ENCODE results near the gene TMPRSS9.
A peak's percentile ranks its signal among the peaks of the same experiment; 100 is the strongest.

The TMPRSS9 gene

DNA sequence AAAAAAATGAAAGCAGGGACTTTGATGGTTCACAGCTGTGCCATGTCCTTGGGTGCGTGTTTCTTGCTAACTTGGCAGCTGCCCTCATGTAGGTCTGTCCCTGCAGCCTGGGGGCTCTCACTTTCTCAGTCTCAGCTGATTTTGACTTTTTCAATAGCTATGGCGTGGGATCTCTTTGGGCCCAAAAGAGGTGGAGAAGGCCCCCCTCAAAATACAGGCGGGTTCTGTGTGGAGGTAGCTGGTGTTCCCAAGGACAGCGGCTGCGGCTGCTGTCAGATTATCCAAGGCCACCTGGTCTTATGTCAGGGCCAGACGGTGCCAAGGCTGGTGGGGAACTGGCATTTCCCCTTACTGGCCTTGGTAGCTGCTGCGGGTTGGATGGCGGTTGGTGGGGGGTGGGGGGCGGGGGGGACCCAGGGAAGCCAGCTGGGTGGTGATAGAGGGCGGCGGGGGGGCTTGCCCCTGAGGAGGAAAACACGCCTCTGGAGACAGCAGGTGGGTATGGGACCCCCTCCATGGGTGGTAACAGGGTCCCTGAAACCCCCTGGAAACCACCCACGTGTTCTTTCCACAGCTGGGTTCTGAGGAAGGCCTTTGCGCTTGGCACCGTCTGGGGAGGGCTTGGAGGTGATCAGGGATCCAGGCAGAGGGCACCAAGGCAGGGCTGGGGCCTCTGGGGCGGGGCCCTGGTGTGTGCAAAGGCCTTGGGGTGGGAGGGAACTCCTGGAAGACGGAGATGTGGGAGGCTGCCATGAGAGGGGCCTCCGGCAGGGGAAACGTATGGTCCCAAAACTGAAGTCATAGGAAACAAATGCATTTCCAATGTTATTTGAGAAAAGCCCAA lies 63.2 kb downstream of the TMPRSS9 start:
- no peak for DNase-seq (ENCODE audit: low read depth in 2 of 2)

DNA sequence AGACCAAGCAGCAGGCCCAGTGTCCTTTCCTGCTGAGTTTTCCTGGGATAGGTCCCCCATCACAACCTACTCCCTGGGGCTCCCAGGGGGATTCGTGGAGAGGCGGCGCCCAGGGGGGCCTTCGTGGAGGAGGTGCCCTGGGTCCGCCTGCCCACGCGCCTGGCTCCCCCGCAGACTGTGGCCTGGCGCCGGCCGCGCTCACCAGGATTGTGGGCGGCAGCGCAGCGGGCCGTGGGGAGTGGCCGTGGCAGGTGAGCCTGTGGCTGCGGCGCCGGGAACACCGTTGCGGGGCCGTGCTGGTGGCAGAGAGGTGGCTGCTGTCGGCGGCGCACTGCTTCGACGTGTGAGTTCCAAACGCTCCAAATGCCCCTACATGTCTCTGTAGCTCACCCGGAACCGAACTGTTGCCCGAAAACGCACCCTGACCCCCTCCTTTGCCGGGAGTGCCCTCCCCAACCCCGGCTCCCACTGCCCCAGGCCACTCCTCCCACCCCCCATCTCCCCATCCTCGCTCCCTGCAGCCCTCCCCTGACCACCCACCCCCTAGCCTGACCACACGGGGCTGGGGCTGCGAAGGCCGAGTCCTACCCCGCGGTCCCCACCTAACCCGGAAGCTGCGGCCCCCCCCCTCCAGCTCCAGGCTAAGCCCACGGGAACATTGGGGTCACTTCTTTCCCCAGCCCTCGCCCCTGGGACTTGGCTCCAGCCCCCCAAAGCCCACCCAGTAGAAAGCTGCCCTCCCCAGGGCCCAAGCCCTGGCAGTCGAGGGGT lies 64.0 kb downstream of the TMPRSS9 start:
- DNase-seq (ENCODE audit: low read depth in 2 of 2) = no peak

DNA sequence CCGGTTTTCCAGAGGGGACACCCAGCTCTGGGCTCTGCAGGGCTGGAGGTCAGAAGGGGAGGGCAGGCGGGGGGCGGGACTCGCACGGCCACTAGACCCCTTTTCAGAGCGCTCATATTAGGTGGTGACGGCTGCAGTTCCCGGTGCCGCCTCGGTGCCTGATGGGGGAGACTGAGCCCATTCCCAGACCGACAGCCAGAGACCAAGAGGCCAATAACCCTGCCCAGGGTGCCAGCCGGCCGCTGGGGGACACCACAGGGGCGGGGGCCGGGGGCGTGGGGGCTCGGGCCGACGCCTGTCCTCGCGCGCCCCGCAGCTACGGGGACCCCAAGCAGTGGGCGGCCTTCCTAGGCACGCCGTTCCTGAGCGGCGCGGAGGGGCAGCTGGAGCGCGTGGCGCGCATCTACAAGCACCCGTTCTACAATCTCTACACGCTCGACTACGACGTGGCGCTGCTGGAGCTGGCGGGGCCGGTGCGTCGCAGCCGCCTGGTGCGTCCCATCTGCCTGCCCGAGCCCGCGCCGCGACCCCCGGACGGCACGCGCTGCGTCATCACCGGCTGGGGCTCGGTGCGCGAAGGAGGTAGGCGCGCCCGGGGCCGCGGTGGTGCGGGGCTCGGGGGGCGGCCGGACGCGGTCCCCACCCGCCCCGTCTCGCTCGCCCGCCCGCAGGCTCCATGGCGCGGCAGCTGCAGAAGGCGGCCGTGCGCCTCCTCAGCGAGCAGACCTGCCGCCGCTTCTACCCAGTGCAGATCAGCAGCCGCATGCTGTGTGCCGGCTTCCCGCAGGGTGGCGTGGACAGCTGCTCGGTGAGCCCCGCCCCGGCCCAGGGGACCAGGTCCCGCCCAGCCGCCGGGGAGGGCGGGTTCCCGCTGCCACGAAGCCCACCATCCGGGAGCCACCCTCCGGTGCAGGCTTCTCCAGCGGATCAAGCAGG lies 64.9 kb downstream of the TMPRSS9 start:
- DNase-seq (ENCODE audit: low read depth in 2 of 2) = no peak

DNA sequence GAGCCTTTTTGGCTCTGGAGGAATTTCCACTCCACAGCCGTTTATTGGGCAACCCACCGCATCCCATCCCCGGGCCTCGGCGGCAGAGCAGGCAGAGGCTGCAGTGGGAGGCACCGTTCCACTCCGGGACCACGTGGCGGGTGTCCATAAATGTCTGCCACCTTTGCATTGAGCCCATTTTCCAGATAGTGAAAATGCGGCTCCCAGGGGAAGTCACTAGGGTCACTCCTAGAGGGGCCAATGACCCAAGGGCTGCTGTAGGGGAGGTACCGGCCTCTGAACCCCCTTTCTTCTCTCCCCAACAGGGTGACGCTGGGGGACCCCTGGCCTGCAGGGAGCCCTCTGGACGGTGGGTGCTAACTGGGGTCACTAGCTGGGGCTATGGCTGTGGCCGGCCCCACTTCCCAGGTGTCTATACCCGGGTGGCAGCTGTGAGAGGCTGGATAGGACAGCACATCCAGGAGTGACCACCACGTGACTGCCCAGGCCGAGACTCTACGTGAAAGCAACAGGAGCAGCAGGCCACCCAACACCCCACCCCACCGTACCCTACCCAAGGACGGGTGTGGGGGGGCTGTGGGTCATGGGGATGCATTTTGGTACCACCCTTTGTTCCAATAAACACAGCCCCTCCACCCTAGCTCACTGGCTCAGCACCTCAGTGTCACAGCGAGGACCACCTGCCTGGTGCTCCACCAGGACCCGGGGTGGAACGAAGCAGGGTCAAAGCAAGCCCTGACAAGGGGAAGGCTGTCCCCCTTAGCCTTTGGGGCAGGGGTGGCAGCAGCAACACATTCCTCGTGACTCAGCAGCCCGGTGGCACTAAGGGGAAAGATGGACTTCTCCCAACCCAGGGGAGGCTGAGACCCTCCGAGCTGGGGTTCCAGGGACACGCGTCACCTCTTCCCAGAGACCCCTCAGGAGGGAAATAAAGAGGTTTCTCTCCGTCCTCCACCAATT lies 65.8 kb downstream of the TMPRSS9 start:
- no peak for DNase-seq (ENCODE audit: low read depth in 2 of 2)

DNA sequence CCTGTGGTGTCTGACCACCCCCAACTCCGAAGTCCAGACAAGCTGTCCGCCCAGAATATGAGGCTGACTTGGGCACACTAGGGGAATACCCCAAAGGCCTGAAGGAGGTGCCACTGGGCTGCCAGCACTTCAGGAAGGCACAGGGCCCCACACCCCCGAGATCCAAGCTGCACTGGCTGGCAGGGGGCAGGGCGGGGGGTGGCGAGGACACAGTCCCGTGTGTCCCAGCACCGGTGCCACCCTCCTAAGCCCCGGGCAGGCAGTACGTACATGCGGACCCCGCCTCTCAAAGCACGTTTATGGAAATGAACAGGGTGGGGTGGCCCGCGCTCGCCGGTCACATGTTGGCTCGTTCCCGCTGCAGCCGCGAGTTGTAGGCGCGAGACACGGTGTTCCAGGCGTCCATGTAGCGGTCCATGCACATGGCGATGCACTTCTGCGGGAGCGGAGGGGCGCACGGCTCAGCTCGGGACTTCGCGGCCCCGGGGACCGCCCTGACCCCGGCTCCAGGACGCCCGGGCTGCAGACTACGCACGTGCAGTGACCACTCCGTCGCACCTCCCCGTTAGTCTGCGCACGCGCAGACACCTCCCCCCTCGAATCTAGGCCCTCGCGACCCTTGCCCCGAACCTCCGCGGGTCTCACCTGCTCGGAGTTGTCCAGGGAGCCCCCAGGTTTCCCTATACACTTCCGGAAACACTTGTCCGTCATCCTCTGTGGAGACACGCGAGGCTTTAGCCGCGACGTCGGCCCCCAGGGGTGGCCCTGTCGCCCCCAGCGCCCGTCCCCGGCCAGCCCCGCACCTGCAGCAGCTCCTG lies 66.8 kb downstream of the TMPRSS9 start:
- peak in 1 of 2 donors; percentile 35 for DNase-seq (ENCODE audit: low read depth in 2 of 2)

DNA sequence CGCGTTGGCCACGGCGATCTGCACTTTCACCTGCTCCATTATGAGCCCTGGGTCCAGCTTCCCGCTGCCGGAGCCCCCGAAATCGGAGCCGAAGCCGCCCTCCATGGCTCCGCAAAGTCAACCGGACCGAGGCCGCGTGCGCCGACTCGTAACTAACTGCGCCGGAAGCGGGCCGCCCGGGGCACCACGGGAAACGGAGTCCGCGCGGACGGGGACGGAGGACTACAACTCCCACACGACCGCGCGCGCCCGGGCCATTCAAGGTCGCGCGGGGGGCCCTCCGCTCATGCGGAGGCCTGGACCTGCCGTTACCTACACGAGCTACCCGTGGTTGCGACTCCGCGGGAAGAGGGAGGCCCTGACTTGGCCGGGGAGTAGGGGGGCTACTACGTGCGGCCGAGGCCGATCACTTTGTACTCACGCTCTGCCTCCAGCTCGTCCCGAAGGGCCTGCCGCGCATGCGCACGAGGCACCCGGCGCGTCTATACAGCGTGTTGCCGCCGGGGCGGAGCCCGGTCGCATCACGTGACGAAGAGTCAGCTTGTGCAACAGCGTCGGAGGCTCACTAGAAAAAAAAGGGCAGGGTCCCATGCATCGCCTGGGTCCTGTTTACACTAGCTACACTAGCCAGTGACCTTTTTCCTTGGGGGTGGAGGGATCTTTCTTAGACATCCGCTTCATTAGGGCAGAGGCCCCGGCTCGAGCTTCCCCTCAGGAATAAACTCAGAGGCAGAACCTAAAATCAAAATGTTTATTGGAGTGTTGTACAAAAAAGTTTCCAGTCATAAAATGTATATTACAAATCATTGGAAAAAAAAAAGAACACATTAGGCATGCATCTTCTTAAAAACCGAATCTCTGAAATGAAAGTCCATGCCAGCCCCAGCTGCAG lies 67.6 kb downstream of the TMPRSS9 start, which contains the start of gene TIMM13:
TSS of gene TIMM13 (minus strand) at position 158 of the 892 bp plus-strand sequence. CDS start at position 105, 53 bp downstream.
- DNase-seq (ENCODE audit: low read depth in 2 of 2) = peak; percentile 90 to 96

DNA sequence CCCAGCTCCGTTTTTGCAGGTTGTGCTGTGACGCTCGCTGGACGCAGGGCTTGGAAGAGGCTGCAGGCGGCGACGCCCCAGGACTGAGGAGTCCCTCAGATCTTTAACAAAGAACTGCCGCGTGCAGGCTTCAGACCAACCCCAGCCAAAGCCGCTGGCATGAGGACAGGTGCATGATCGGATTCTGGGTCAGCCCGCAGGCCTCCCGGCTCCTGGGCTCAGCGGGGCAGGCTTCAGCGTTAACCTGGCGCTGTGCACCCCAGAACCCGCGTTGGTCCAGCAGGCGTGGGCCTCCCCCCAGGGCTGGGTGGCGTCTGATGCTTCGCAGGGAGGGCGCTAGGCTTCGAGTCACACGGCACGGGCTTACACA lies 68.2 kb downstream of the TMPRSS9 start:
- DNase-seq (ENCODE audit: low read depth in 2 of 2) = no peak

DNA sequence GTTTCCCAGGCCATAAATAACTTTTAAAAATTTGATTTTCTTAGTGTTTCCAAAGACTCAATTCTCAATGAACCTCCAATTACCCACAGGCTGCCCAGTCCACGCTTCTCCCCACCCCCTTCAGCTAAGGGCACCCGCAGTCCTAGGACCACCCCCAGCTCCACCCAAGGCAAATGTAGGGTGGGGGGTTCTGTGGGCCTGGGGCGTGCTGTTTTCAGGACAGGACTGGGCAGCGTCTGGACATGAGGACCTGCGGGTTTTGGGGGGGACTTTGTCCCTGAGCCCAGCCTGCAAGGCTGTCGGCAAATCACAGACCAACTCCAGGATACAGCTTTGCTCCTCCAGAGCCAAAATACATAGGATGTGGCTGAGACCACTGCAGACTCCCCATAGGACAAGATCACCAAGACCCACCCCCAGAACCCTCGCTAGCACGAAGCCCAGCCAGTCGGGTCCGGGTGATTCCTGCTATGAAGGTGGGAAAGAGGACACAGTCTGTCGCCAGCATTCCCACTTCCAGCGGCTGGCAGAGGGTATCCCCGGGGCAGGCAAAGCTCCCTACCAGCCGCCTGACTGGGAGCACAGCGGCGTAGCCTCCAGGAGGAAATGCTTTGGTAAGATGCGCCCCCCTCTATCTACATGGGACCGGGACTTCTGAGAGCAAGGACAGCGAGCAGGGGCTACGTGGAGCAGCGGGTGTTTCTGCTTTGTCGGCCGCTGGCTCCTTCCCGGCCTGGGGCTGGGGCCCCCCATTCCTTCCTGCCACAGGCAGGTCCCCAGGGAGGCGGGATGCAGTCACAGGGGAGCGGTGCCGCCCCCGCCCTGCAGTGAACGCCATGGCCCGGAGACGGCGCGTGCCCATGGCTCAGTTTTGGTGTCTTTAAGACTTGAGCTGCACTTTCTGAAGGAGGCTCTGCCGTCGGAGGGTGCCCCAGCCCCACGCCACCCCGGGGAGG lies 69.0 kb downstream of the TMPRSS9 start:
- DNase-seq (ENCODE audit: low read depth in 2 of 2) = no peak

DNA sequence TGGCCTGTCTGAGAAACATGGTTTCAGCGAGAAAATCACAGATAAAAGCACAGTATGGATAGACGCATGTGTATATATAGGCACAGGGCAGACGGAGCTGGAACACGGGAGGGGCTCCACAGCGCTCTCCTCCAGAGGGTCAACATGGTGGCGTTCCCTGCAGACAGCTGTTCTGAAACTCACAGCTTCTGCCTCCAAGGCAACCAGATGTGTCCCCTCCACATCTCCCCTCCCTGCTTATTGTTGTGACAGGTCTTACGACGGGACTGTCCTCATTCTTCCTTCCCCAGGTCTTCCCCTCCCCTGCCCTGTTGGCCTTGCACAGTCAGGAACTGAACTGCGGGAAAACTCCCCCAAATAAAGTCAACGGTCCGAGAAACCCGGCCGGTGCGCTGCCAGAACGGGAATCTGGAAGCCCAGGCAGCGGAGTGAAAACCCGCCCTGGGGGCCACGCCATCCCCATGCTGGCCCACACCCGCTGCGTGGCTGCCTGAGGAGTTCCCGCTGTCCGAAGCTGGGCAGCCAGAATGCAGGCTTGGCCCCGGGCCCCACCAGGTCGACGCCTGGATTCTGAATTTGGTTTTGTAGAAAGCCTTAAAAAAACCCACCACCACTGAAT lies 70.0 kb downstream of the TMPRSS9 start:
- no peak for DNase-seq (ENCODE audit: low read depth in 2 of 2)

DNA sequence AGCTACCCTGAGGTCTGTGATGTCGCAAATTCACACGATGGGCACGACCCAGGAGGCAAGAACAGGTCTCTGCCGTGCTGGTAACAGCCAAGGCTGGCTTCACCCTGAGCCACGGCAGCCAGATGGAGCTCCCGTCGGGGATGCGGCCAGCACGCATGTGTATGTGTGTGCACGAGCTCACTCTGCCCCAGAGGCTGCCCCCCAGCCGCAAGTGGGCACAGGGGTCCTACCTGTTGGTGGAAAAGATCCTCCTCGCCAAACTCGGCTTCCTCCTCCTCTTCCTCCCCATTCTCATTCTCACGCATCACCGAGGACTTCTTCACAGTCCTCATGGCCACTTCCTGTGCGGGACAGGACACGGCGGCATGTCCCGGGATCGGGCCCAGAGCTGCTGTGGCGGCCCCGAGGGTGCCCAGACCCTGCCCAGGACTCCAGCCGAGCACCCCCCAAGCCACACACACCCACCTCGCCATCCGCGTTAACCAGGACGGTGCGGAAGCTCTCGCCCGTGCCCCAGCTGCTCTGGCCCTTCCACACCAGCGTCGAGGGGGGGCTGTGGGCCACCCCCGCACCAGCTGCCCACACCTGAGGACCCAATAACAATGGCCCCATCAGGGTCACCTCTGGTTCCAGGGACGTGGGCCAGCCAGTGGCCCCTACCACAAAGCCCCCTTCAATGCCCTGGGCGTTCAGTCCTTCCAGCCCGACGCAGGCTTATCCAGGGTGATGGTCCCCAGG lies 71.4 kb downstream of the TMPRSS9 start:
- DNase-seq (ENCODE audit: low read depth in 2 of 2) = no peak

DNA sequence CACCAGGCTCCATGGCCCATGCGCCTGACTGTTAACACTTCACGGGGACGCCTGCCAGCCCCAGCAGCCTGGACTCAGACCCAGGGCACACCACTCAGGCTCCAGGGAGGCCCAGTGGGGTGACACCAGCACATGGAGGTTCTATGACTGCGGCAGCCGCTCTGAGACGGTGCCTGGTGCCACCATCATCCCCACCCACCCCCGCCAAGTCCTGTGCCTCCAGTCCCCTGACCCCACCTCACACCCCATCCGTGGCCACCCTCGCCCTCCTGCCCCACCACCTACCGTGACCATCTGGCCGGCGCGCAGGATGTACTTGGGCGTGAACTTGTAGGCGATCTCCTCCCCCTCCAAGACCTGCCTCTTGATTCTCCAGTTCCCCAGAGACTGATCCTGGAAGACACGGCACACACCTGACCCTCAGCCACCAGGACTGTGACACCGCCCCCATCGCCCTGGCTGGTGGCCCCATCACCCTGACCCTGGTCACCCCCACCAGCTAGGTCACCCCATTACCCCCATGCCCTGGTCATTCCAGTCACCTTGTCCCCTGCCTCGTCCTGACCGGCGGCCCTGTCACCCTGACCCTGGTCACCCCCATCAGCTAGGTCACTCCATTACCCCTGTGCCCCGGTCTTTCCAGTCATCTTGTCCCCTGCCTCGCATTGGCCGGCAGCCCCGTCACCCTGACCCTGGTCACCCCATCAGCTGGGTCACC lies 72.2 kb downstream of the TMPRSS9 start:
- DNase-seq (ENCODE audit: low read depth in 2 of 2) = no peak

DNA sequence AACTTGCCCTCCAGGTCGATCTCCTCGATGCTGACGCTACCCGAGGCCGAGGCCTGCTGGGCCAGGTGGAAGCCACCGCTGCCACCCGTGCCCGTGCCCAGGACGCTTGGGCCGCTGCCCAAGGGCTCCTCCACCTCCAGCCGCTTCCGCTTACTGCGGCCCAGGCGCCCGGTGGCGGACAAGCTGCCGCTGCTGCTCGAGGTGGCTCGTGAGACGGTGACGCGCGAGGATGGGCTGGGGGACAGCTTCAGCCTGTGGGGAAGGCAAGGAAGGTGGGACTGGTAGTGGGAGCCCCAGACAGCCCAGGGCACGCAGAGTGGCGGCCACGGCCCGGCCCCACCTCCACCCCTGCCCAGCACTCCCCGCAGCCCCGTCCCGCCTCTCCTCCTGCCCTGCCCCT lies 73.8 kb downstream of the TMPRSS9 start:
- no peak for DNase-seq (ENCODE audit: low read depth in 2 of 2)

DNA sequence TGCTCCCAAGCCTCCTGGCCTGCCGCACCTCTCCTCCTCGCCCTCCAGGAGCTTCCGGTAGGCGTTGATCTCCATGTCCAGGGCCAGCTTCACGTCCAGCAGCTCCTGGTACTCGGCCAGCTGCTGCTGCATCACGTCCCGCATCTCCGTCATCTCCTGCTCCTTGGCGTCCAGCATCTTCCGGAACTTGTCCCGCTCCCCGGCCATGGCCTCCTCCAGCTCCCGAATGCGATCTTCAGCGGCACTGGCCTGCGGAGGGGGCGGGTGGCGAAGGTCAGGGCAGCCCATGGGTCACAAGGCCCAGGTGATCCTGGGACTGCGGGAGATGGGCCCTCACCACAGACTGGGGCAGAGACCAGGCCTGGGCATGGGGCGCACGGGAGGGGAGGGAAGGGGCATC lies 74.2 kb downstream of the TMPRSS9 start:
- no peak for DNase-seq (ENCODE audit: low read depth in 2 of 2)

DNA sequence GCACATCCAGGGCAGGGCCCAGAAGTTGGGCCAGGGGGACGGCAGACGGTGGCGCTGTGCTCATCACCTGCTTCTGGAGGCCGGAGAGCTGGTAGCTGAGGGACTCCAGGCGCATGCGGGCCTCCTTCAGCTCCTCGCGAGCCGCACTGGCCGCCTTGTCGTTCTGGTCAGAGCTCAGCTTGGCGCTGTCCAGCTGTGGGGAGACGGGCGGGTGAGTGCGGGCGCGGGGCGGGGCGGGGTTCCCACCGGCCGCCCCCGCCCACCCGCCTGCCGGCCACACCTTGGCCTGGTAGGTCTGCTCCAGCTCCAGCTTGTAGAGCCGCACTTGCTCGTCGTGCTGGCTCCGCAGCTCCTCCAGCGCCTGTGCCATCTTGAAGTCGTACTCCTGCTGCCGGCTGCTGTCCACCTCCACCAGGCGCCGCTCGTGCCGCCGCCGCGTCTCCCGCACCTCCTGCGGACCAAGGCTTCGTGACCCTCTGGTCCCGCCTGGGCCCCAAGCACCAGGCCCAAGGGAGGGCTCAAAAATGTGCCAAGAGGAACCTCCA lies 74.7 kb downstream of the TMPRSS9 start:
- no peak for DNase-seq (ENCODE audit: low read depth in 2 of 2)

DNA sequence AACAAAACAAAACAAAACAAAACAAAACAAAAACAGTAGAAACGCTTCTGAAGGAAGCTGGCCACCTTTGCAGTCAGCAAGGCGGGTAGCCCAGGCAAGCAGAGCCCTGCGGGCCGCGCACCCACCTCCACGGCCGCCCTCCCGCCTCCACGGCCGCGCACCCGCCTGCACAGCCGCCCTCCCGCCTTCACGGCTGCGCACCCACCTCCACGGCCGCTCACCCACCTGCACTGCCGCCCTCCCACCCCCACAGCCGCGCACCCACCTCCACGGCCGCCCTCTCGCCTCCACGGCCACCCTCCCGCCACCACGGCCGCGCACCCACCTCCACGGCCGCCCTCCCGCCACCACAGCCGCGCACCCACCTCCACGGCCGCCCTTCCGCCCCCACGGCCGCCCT lies 76.3 kb downstream of the TMPRSS9 start:
- no peak for DNase-seq (ENCODE audit: low read depth in 2 of 2)

DNA sequence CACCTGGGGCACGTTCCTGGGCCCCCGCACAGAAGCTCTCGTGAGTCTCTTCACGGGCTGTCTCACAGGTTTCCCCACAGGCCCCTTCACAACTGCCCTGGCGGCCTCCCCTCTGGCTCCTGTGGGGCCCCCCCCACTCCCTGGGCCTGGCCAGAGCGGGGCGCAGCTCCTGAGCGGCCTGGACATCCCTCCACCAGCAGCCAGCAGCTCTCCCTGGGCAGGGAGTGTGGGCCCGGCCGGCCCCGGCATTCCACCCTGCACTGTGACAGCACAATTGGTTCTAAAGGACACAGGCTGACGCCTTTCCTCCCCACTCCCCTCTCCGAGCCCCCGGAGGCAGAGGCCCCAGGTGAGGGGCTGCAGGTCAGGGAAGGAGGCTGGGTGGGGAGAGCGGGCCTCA lies 76.9 kb downstream of the TMPRSS9 start:
- DNase-seq (ENCODE audit: low read depth in 2 of 2) = no peak

Data from stimulated activated CD8-positive, alpha-beta memory T cell treated with anti-CD3 and anti-CD28 coated beads, Interleukin-7, amount 100 ng/mL, for 4 hours (primary cell).